ENCODE results near the gene IL37.

Gene IL37

GRCh38 chr2:112962308-112963175, 51.6 kb downstream of the IL37 start:
- no peak for DNase-seq

- no peak for DNase-seq
Observed at GRCh38 chr2:112967023-112967422, 56.1 kb downstream of the IL37 start.

All from cortex of kidney (tissue), 1 donor.